Inflammatory macrophage treated with lipopolysaccharide for 1 hour (primary cell): ENCODE results near the gene SNIP1.
"Not testable (repeated sequence)": the region's sequence is repeated elsewhere in the genome, so short reads cannot be mapped to it uniquely, and the experiment has no call there.

Experiments used
- DNase-seq, 2 donors: peaks; one replicate each; pipeline ENCODE4 v3.0.0-alpha.2; 2020 to 2022

SNIP1 gene

DNA sequence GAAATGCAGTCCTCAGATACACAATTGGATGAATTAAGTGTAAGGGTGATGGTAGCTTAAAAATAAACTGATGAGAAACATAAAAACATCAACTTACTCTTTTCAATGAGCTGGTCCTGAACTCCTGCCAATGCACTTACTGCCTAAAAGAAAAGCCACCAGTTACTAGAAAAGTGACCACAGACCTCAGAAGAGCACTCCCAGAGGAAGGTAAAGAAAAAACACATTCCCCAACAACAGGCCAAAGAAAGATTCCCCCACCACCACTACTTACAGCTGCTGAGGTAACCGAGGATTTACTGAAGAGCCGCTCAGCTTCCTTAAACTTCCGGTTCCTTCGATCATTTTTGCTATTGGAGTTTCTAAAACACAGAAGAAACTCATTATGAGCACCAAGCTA lies 44.9 kb downstream of the SNIP1 start:
- DNase-seq: no peak

GRCh38 chr1:37506740-37507139 lies 47.4 kb downstream of the SNIP1 start:
- DNase-seq: no peak

- not testable (repeated sequence) for DNase-seq
These were observed 51.3 kb downstream of the SNIP1 start for GRCh38 chr1:37502791-37503190.

- no peak for DNase-seq
These were observed 52.0 kb downstream of the SNIP1 start for GRCh38 chr1:37502104-37502503.

- no peak for DNase-seq
These were observed 52.4 kb downstream of the SNIP1 start for GRCh38 chr1:37501661-37502060.

GRCh38 chr1:37498872-37499617 lies 55.0 kb downstream of the SNIP1 start:
- no peak for DNase-seq

- no peak for DNase-seq
These were observed 56.3 kb downstream of the SNIP1 start for GRCh38 chr1:37497832-37498231.

DNA sequence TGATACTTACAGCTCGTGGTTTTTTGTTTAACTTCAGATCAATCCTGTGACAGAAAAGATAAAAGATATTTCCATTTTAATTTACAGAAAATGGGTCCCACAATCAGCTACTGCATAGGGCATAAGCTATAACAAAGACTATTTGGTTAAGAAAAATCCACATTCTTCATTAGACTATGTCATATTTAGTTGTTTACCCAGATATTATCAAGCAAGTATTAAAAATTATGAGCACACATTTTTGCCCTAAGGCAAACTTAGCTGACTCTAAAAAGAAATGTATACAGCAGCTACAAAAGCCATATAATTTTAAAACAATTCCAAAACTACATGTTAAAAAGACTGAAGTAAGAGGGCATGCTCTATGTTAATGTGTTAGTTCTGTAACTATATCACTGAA lies 58.2 kb downstream of the SNIP1 start:
- DNase-seq: no peak

DNA sequence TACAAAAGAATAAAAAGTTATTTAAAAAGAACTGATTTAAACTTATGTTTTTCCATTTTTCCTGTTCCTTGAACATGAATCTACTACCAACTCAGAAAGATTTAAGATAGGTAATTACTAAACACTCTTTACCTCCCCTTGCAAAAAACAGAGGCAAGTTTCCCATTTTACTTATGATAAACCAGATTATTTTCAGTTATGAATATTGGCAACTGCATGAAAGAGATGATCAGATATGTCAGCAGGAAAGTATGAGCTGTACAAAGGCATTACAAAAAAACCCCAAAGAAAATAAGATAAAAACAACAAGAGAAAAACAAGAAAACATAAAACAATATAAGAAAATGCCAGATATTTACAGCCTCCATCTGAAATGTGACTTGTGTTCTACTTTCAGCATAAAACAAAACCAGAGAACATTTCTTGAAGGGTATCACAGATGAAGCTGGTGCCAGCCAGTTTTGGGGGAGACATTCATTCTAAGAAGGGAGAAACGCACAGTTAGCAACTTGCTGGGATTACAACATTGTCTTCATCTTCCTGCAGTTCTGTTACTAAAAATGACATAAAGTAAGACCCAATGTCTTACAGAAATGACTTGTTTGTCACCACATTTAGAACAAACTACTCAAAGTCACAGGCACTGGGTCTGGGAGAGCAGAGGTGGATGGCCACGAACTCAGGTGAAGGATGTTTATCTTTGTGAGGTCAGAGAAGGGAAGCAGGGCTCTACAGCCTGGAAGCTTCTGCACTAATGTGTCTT lies 60.6 kb downstream of the SNIP1 start:
- no peak for DNase-seq

DNA sequence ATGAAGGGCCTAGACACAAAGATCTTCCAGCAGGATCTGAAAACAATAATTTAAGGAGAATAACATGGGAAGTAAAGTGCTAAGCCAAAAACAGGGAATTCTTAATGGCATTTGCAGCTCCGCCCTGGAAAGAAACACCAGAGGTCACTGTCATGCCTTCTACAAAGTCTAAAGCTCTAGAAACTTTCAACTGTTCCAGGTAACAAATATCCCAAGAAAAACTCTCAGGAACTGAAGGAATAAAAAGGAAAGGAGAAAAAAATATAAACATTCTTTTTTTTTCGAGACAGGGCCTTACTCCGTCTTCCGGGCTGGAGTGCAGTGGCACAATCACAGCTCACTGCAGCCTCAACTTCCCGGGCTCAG lies 66.5 kb downstream of the SNIP1 start:
- no peak for DNase-seq

GRCh38 chr1:37486680-37487618 lies 67.1 kb downstream of the SNIP1 start:
- peak; percentile 88 to 95 for DNase-seq

DNA sequence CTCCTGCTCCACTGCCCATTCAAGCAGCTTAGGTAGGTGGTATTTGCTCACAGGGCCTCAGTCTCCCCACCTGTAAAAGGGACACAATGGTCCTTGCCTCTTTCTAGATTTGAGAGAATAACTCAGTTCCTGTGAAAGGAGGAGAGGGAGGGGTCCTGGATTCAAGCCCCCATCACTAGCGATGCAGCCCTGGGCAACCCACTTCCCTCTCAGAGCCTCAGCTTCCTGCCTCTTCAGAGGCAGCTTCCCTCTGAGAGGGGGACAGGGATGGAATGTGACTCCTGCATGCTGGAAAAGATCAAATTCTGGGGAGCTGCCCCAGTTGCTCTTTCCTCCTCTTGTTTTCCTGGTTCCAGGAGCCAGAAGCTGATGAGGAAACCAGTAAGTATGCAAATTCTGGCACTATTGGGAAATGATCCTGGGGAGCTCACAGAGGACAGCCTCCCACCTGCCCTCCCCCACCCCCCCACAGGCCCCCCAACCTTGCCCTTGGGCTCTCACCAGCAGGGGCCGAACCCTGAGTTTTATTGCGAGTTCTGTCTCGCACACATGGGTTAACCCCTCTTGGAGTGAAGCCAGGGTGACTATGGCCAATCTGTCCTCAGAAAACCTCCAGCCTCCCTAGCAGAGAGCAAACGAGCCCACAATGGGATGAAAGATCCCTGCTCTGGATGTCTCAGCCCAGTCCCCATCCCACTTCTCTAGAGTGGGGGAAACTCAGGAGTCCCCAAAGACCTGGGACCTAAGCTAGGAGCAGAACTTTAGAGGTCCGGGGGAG lies 68.0 kb downstream of the SNIP1 start:
- DNase-seq: peak in 1 of 2 donors; percentile 77
